GM21367 (cell line): ENCODE measurements around the gene SMIM1.
"Not testable (repeated sequence)": the region's sequence is repeated elsewhere in the genome, so short reads cannot be mapped to it uniquely, and the experiment has no call there.

Source experiments
- ATAC-seq: cut with Tn5 transposase; IDR thresholded peaks from one replicate; pipeline ENCODE4 v1.9.1; 2021; ENCODE audit not compliant: unreplicated experiment

Gene SMIM1, protein sequence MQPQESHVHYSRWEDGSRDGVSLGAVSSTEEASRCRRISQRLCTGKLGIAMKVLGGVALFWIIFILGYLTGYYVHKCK

GRCh38 chr1:3772715-3773571 is at the start of gene SMIM1:
Gene SMIM1, plus strand, starts transcription at chr1:3772749. Its CDS starts 2,625 bp downstream, at chr1:3775374.
- peak; percentile 15 for ATAC-seq

DNA sequence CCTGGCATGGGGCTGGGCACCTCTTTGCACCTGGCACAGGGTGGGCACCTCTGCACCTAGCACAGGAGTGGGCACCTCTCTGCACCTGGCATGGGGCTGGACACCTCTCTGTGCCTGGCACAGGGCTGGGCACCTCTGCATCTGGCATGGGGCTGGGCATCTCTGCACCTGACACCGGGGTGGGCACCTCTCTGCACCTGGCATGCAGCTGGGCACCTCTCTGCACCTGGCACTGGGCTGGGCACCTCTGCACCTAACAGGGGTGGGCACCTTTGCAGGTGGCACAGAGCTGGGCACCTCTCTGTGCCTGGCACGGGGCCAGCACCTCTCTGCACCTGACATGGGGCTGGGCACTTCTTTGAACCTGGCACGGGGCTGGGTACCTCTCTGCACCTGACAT is 49.7 kb upstream of the SMIM1 start:
- ATAC-seq = no peak

DNA sequence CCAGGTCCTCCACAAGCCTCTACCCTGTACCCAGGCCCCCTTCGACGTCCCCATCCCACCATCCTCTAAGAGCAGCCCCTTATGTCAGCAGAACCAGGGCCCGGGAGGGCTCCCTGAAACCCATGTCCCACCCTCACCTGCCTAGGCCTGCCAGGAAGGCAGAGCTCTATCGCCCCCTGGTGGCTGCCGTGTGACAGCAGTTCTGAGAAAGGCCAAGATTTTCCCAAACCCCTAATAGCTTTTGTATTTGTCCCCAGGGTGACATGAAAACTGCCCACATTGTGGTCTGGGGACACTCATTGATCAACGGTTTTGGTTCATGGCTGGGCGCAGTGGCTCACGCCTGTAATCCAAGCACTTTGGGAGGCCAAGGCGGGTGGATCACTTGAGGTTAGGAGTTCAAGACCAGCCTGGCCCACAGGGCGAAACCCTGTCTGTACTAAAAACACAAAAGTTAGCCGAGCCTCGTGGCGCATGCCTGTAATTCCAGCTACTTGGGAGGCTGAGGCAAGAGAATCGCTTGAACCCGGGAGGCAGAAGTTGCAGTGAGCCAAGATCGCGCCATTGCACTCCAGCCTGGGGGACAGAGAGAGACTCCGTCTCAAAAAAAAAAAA is 48.0 kb upstream of the SMIM1 start:
- ATAC-seq = not testable (repeated sequence)

- no peak for ATAC-seq
These were observed 47.2 kb upstream of the SMIM1 start for GRCh38 chr1:3725366-3725765.

- ATAC-seq = no peak
These were observed 45.3 kb upstream of the SMIM1 start for GRCh38 chr1:3727042-3727824.

GRCh38 chr1:3727825-3728776 is 44.4 kb upstream of the SMIM1 start:
- no peak for ATAC-seq

DNA sequence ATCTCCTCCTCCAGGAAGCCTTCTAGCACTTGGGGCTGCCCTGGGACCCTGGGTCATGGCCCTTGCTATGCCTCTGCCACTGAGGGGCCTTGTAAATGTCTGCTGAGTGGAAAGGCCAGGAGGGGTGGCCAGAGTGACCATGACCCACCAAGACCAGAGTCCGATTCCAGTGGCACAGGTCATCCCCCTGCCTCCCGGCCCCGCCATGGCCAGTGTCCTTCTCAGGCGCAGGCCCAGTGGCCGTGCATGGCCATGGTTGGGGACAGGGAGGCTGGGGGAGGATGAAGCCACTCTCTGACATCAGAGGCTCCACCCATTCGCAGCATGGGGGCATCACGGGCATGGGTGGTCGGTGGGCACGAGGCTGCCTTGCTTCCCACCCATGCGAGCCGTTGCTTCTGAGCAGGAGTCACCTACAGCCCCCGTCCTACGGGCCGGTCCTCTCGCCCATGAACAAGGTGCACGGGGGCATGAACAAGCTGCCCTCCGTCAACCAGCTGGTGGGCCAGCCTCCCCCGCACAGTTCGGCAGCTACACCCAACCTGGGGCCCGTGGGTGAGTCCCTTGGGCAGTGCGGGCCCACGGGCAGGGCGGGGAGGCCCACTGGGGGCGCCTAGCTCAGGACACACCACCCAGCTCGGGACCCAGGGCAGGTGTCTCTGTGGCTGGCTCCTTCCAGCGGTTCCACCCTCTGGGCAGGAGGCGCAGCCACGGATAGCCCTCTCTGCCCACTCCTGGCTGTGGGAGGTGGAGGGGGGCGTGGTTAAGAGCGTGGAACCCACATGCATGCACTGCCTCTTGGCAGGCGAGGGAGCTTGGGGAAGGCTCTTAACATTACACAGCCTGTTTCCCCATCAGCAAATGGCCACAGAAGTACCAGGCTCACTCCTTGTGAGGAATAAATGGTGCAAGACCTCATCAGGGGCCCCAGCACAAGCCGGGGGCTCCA is 42.7 kb upstream of the SMIM1 start:
- ATAC-seq = no peak

DNA sequence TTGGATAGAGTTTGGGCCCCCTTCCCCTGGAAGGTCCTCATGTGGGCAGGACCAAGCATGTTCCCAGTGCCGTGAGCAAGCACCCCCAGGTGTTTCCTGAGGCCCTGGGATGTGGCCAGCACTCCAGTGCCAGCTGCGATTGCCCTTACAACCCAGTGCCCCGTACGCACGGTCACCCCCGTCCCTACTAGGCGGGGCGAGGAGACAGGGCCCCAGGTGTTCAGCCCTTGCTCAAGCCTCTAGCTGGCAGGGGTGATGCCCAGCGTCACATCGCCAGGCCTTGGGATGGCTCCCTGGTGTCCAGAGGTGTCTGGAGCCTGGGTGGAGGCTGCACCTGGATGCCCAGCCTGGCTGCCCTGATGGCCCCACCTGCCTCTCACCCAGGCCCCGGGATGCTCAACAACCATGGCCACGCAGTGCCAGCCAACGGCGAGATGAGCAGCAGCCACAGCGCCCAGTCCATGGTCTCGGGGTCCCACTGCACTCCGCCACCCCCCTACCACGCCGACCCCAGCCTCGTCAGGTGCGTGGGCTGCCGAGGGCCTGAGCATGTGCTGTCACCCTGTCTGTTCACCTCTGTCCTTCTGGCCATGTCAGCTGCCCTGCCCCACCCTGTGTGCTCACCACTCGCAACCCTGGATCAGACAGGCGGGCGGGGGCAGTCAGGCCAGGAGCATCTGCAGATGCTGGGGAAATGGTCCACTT is 41.9 kb upstream of the SMIM1 start:
- no peak for ATAC-seq

- ATAC-seq = no peak
These were observed 40.7 kb upstream of the SMIM1 start for GRCh38 chr1:3731583-3732433.

GRCh38 chr1:3732434-3733093 is 40.0 kb upstream of the SMIM1 start:
- no peak for ATAC-seq

- ATAC-seq = no peak
These were observed 39.3 kb upstream of the SMIM1 start for GRCh38 chr1:3733094-3733882.

GRCh38 chr1:3733883-3734589 is 38.5 kb upstream of the SMIM1 start:
- no peak for ATAC-seq

GRCh38 chr1:3734602-3735001 is 37.9 kb upstream of the SMIM1 start:
- ATAC-seq = no peak

DNA sequence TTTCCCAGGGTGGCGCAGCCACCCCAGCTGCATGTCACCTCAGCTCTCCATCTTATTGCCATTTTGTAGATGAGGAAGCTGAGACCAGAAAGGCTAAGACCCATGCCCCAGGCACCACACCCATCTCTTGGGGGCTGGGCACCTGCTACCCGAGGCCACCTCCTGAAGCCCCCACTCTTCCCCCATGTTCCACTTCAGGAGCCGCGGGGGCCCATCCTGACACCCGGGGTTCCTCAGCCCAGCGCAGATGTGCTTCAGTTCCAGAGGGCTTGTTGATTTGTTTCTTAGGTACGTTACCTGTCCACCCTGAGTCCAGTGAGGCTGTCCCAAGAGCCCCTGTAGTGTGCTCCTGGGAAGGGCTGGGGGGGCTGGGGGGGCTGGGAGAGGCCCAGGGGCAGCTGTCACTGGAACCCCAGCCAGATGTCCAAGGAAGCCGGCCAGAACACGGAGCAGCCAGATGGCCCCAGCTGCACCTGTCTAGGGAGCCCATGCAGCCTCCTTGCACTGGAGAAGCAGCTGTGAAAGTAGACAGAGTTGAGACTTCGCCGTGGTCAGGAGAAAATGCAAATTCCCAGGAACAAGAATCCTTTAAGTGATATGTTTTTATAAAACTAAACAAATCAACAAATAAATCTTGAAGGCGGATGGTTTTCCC is 37.4 kb upstream of the SMIM1 start:
- ATAC-seq = no peak

GRCh38 chr1:3735688-3736087 is 36.9 kb upstream of the SMIM1 start:
- ATAC-seq = no peak
